HepG2 (cell line): ENCODE measurements around the gene RNF38. TPM values are rescaled to one million over a fixed set of nuclear protein-coding genes. Genes with fewer than 3 reads are reported as not detected.

Experiments used
- ATAC-seq: fragments of 200-7000 bp; cut with Tn5 transposase; 3 replicates; pipeline ENCODE4 v1.9.1; 2020; ENCODE audit warnings: mild to moderate bottlenecking, moderate library complexity
- BruUV-seq: library from RNA; stranded (reverse); fragments of 400-500 nt; replicated peaks from 2 replicates; lab custom pipeline; 2021; lab: Mats Ljungman, UMichigan
- CTCF ChIA-PET: fragments of 300-600 bp; formaldehyde crosslinking; extraction: SDS; loops from one replicate; lab custom pipeline; 2021; ENCODE audit warnings: low total read pairs, inconsistent platforms, low intra/inter-chr PET ratio; lab: Yijun Ruan, JAX
- POLR2A ChIA-PET: fragments of 350-600 bp; sonication (Branson Sonifier 250); formaldehyde crosslinking; loops from one replicate; lab custom pipeline; 2020; ENCODE audit warnings: antibody characterized with exemption, inconsistent platforms; lab: Yijun Ruan, JAX
- DNase-seq: peaks from one replicate; pipeline ENCODE4 v3.0.0-alpha.2; 2015; ENCODE audit warnings: low spot score
- FAIRE-seq: peaks from 3 replicates; lab custom pipeline; 2011; peaks lifted over from hg19 to GRCh38; lab: Jason Lieb, UNC
- H2AFZ ChIP-seq: one replicate; pipeline ENCODE4 v1.6.1; 2011; ENCODE audit warnings: low read length, inconsistent platforms
- H3K27ac ChIP-seq: fragments of 300-600 bp; 3 replicates; pipeline ENCODE4 v1.8.0; 2011; ENCODE audit warnings: mixed run types, mild to moderate bottlenecking, mixed read lengths, low read length, inconsistent platforms; ENCODE audit not compliant: insufficient read depth; ENCODE audit errors: extremely low read length
- H3K27me3 ChIP-seq, 2 experiments: fragments of 200-600 bp in 1 of 2; 2 replicates in 1 of 2; 3 replicates in 1 of 2; pipeline versions ENCODE4 v1.6.0 to v1.8.0; 2011; ENCODE audit warnings: low read length in 2 of 2, mild to moderate bottlenecking in 2 of 2, moderate library complexity in 2 of 2, inconsistent platforms in 1 of 2; ENCODE audit not compliant: insufficient read depth in 2 of 2, control insufficient read depth in 1 of 2
- H3K36me3 ChIP-seq, 2 experiments: fragments of 200-600 bp in 1 of 2; replicated peaks in 1 of 2; 2 replicates in 1 of 2; 3 replicates in 1 of 2; pipeline versions ENCODE4 v1.5.1 to v1.8.0; 2011; ENCODE audit warnings: low read length in 2 of 2, inconsistent platforms in 1 of 2; ENCODE audit not compliant: insufficient read depth in 2 of 2, control insufficient read depth in 1 of 2
- H3K4me1 ChIP-seq: 2 replicates; pipeline ENCODE4 v1.5.1; 2012; ENCODE audit warnings: low read length, inconsistent platforms; ENCODE audit not compliant: insufficient read depth
- H3K4me2 ChIP-seq: 2 replicates; pipeline ENCODE4 v1.6.0; 2011; ENCODE audit warnings: low read depth, low read length, inconsistent platforms
- H3K4me3 ChIP-seq, 3 experiments: fragments of 200-600 bp in 1 of 3; sonication (generic), shearing (Covaris generic) in 1 of 3; replicated peaks in 1 of 3; 2 replicates each; pipeline ENCODE4 v1.5.1; 2011 to 2016; ENCODE audit warnings: low read length in 3 of 3, inconsistent platforms in 2 of 3, low read depth in 2 of 3, mild to moderate bottlenecking in 2 of 3, control low read depth in 1 of 3, mixed read lengths in 1 of 3; ENCODE audit not compliant: insufficient read depth in 1 of 3
- H3K79me2 ChIP-seq: one replicate; pipeline ENCODE4 v1.6.1; 2011; ENCODE audit warnings: low read length, inconsistent platforms; ENCODE audit not compliant: insufficient read depth
- H3K9ac ChIP-seq: 2 replicates; pipeline ENCODE4 v1.6.0; 2011; ENCODE audit warnings: mild to moderate bottlenecking, low read depth, low read length, inconsistent platforms; ENCODE audit not compliant: insufficient read depth
- H3K9me3 ChIP-seq: 2 replicates; pipeline ENCODE4 v1.5.1; 2012; ENCODE audit warnings: mild to moderate bottlenecking, low read length
- H4K20me1 ChIP-seq: 2 replicates; pipeline ENCODE4 v1.6.0; 2011; ENCODE audit warnings: inconsistent platforms, mild to moderate bottlenecking, low read length, moderate library complexity; ENCODE audit not compliant: insufficient read depth
- HBP1 ChIP-seq: IDR thresholded peaks from 2 replicates; pipeline ENCODE4 v1.6.1; 2016; ENCODE audit warnings: low read depth, control low read depth
- HNF4G ChIP-seq, 2 experiments: sonication (generic) in 1 of 2; formaldehyde crosslinking in 1 of 2; IDR thresholded peaks; 2 replicates each; pipeline versions ENCODE4 v1.4.0 to v1.6.1; 2011 to 2020; ENCODE audit warnings: borderline replicate concordance in 2 of 2, low read depth in 2 of 2, mild to moderate bottlenecking in 2 of 2, low read length in 1 of 2, missing genetic modification reagents in 1 of 2, moderate library complexity in 1 of 2
- KLF15 ChIP-seq: sonication (generic); formaldehyde crosslinking; IDR thresholded peaks from 2 replicates; pipeline ENCODE4 v1.8.1; 2023; ENCODE audit warnings: borderline replicate concordance, mild to moderate bottlenecking, inconsistent platforms, missing genetic modification reagents, mixed read lengths
- KLF9 ChIP-seq: IDR thresholded peaks from 2 replicates; pipeline ENCODE4 v1.6.1; 2016; ENCODE audit warnings: low read depth
- NR0B2 ChIP-seq: sonication (generic); formaldehyde crosslinking; IDR thresholded peaks from 2 replicates; pipeline ENCODE4 v1.4.0; 2020; ENCODE audit warnings: mild to moderate bottlenecking, missing genetic modification reagents
- RCOR2 ChIP-seq: IDR thresholded peaks from 2 replicates; pipeline ENCODE4 v1.6.1; 2016; ENCODE audit warnings: missing biosample characterization, missing genetic modification reagents
- SAFB2 ChIP-seq: sonication (generic); formaldehyde crosslinking; IDR thresholded peaks from 2 replicates; pipeline ENCODE4 v1.5.1; 2020; ENCODE audit warnings: missing genetic modification reagents, low read depth, mild to moderate bottlenecking, borderline replicate concordance
- SALL1 ChIP-seq: sonication (generic); formaldehyde crosslinking; IDR thresholded peaks from 2 replicates; pipeline ENCODE4 v1.8.0; 2022; ENCODE audit warnings: mild to moderate bottlenecking, missing genetic modification reagents
- SATB2 ChIP-seq: sonication (generic); formaldehyde crosslinking; IDR thresholded peaks from 2 replicates; pipeline ENCODE4 v1.5.0; 2020; ENCODE audit warnings: missing genetic modification reagents
- SIX1 ChIP-seq: sonication (generic); formaldehyde crosslinking; IDR thresholded peaks from 2 replicates; pipeline ENCODE4 v1.4.0; 2020; ENCODE audit warnings: missing genetic modification reagents, borderline replicate concordance
- TEF ChIP-seq: sonication (generic); formaldehyde crosslinking; IDR thresholded peaks from 2 replicates; pipeline ENCODE4 v1.5.0; 2020; ENCODE audit warnings: missing genetic modification reagents
- TGIF2 ChIP-seq: IDR thresholded peaks from 2 replicates; pipeline ENCODE4 v1.6.1; 2016; ENCODE audit warnings: control low read depth, missing compliant biosample characterization
- THYN1 ChIP-seq: sonication (generic); formaldehyde crosslinking; IDR thresholded peaks from 2 replicates; pipeline ENCODE4 v1.8.1; 2023; ENCODE audit warnings: low read depth, mild to moderate bottlenecking, moderate library complexity, missing genetic modification reagents, borderline replicate concordance
- WIZ ChIP-seq: sonication (generic); formaldehyde crosslinking; IDR thresholded peaks from 2 replicates; pipeline ENCODE4 v1.5.1; 2020; ENCODE audit warnings: mild to moderate bottlenecking, missing genetic modification reagents
- ZNF207 ChIP-seq: fragments of 450-650 bp; IDR thresholded peaks from 2 replicates; pipeline ENCODE4 v1.6.1; 2016; ENCODE audit warnings: antibody characterized with exemption, borderline replicate concordance
- ZSCAN9 ChIP-seq: IDR thresholded peaks from 2 replicates; pipeline ENCODE4 v1.6.1; 2016; ENCODE audit warnings: borderline replicate concordance
- WGBS: methylation state at CpG from one replicate; pipeline ENCODE4 v1.1.6; 2017; ENCODE audit warnings: low lambda C conversion rate; 5-methylcytosine and 5-hydroxymethylcytosine counted together
- in situ Hi-C: cut with HindIII; loops from 2 replicates; pipeline ENCODE4 v1.10.0; 2017; ENCODE audit warnings: low pct_unique_long_range_greater_than_20kb; ENCODE audit not compliant: extremely low pct_ligation_motif_present
- intact Hi-C: fragments of 100-400 bp; cut with micrococcal nuclease; formaldehyde crosslinking; loops from one replicate; pipeline ENCODE4 v1.10.0; 2022; ENCODE audit not compliant: unreplicated experiment
- polyA plus RNA-seq, 8 experiments: library from polyadenylated mRNA; depleted of rRNA in 3 of 8; stranded (reverse) in 7 of 8; unstranded in 1 of 8; fragments of >200 nt; fragmentation: Illumina TruSeq in 4 of 8; extraction: Trizol in 4 of 8; gene quantifications; 2 replicates each; pipeline versions ENCODE4 v1.2.1 to v1.2.3, GENCODE V29; 2011 to 2016; ENCODE audit warnings: low read depth in 4 of 8, missing spikeins in 1 of 8, mixed read lengths in 1 of 8; ENCODE audit not compliant: insufficient read depth in 1 of 8
- total RNA-seq, 5 experiments: library from RNA; depleted of rRNA; stranded (reverse); fragments of >200 nt; fragmentation: Illumina TruSeq; extraction: Trizol; gene quantifications; 2 replicates each; pipeline ENCODE4 v1.2.3, GENCODE V29; 2016; ENCODE audit warnings: low read depth in 1 of 5

Gene RNF38
- total and polyA plus RNA-seq, 2 of the 13 experiments (the other 11 are each of a cell fraction or from before 2014, with no cell fraction given): 9.1 to 32.1 TPM

- TF ChIP-seq RCOR2 (CRISPR knock-in tag): no peak
- no peak for TF ChIP-seq SALL1 (CRISPR knock-in tag)
- TF ChIP-seq SAFB2 (CRISPR knock-in tag): no peak
- no peak for TF ChIP-seq KLF9 (CRISPR knock-in tag)
- no peak for TF ChIP-seq ZSCAN9 (CRISPR knock-in tag)
- TF ChIP-seq SATB2 (CRISPR knock-in tag): no peak
- TF ChIP-seq NR0B2 (CRISPR knock-in tag): no peak
- TF ChIP-seq, all 625 proteins: peak for 0
Observed at GRCh38 chr9:36336131-36336907, 63.8 kb downstream of the RNF38 start (continued).

- H3K27ac ChIP-seq: no peak overlapping the region
- in situ Hi-C loops: no loop called here
- DNase-seq (no peak), ATAC-seq (no peak), FAIRE-seq (no peak)
- no peaks in the 10 kb centered on the region for H3K27me3 ChIP-seq
- H2AFZ ChIP-seq: no peak overlapping the region
- no peak for TF ChIP-seq HNF4G (IDR thresholded peaks at IDR 0.05; ENCODE audit: borderline replicate concordance, low read depth, low read length)
- no peak for TF ChIP-seq HNF4G (CRISPR knock-in tag; IDR thresholded peaks at IDR 0.05; ENCODE audit: borderline replicate concordance, low read depth)
- no peak for TF ChIP-seq TGIF2
- TF ChIP-seq SIX1 (CRISPR knock-in tag): no peak
- no peak for TF ChIP-seq WIZ
- TF ChIP-seq KLF15 (CRISPR knock-in tag): no peak
- TF ChIP-seq THYN1 (CRISPR knock-in tag): no peak
- TF ChIP-seq HBP1 (CRISPR knock-in tag): no peak
- TF ChIP-seq TEF: no peak
- no peak for TF ChIP-seq ZNF207
- H3K9ac ChIP-seq: no peak overlapping the region
- H3K4me2 ChIP-seq: no peak overlapping the region
- H3K4me3 ChIP-seq: no peak overlapping the region
- peaks cover 18% of the 10 kb centered on the region for H3K4me1 ChIP-seq
- H3K79me2 ChIP-seq: no peaks in the 10 kb centered on the region
- intact Hi-C loops: no loop called here
- WGBS: 61% methylated on average over 2 of the region's 2 CpGs
- ChIA-PET POLR2A (interaction anchor here (1.6 kb wide), 1 partner anchor 74 kb away, joined by 3 read pairs; the partner anchor contains the start of gene GNE), CTCF (no interaction called here)
- no peaks in the 10 kb centered on the region for H4K20me1 ChIP-seq
- H3K9me3 ChIP-seq: no peaks in the 10 kb centered on the region
- H3K36me3 ChIP-seq: 0 out of 5 replicates have a peak, but pooled peaks cover 0 to under 1% of the 10 kb centered on the region in 2 experiments
- no TSS peak for BruUV-seq
Observed at GRCh38 chr9:36332006-36332405, 68.1 kb downstream of the RNF38 start.
